GM23338 (cell line): ENCODE data around the gene TTBK2. TPM values are rescaled to one million over a fixed set of nuclear protein-coding genes. Genes with fewer than 3 reads are reported as not detected.

ENCODE experiments used
- ATAC-seq: fragments of 200-7000 bp; cut with Tn5 transposase; 3 replicates; pipeline ENCODE4 v1.9.1; 2020
- DNase-seq: peaks from one replicate; pipeline ENCODE4 v3.0.0-alpha.2; 2015; ENCODE audit warnings: low spot score
- H2AFZ ChIP-seq: fragments of 200-600 bp; sonication (generic); 2 replicates; pipeline ENCODE4 v1.8.0; 2016; ENCODE audit warnings: antibody characterized with exemption, mild to moderate bottlenecking, moderate library complexity
- H3F3A ChIP-seq: fragments of 200-600 bp; sonication (generic); replicated peaks from 2 replicates; pipeline ENCODE4 v1.8.0; 2017; ENCODE audit warnings: antibody characterized with exemption, mixed run types, low read depth
- H3K27ac ChIP-seq: fragments of 200-600 bp; sonication (generic); 2 replicates; pipeline ENCODE4 v1.6.1; 2016; ENCODE audit warnings: low read depth
- H3K27me3 ChIP-seq: fragments of 200-600 bp; sonication (generic); 2 replicates; pipeline ENCODE4 v1.8.0; 2016; ENCODE audit warnings: mild to moderate bottlenecking, mixed run types, moderate library complexity; ENCODE audit not compliant: insufficient read depth
- H3K36me3 ChIP-seq: fragments of 200-600 bp; sonication (generic); 2 replicates; pipeline ENCODE4 v1.8.0; 2016; ENCODE audit warnings: mild to moderate bottlenecking; ENCODE audit not compliant: insufficient read depth
- H3K4me1 ChIP-seq: fragments of 200-600 bp; sonication (generic); 2 replicates; pipeline ENCODE4 v1.8.0; 2016; ENCODE audit warnings: mild to moderate bottlenecking, moderate library complexity; ENCODE audit not compliant: insufficient read depth
- H3K4me2 ChIP-seq: fragments of 200-600 bp; sonication (generic); 2 replicates; pipeline ENCODE4 v1.7.1; 2017; ENCODE audit warnings: mixed run types
- H3K4me3 ChIP-seq: fragments of 200-600 bp; sonication (generic); 2 replicates; pipeline ENCODE4 v1.6.1; 2016; ENCODE audit warnings: mixed run types
- H3K79me2 ChIP-seq: fragments of 200-600 bp; sonication (generic); replicated peaks from 2 replicates; pipeline ENCODE4 v1.8.0; 2017; ENCODE audit warnings: mild to moderate bottlenecking; ENCODE audit not compliant: insufficient read depth
- H3K9me2 ChIP-seq: fragments of 200-600 bp; sonication (generic); 2 replicates; pipeline ENCODE4 v1.8.0; 2017; ENCODE audit not compliant: insufficient read depth
- H4K20me1 ChIP-seq: fragments of 200-600 bp; sonication (generic); replicated peaks from 2 replicates; pipeline ENCODE4 v1.8.0; 2017; ENCODE audit warnings: mild to moderate bottlenecking; ENCODE audit not compliant: insufficient read depth
- H3K27ac Mint-ChIP-seq: 2 replicates; pipeline ENCODE4 v1.8.0; 2020; ENCODE audit warnings: inconsistent platforms, mild to moderate bottlenecking, moderate library complexity, mixed read lengths
- H3K27me3 Mint-ChIP-seq: 3 replicates; pipeline ENCODE4 v1.8.0; 2022; ENCODE audit warnings: low read depth, mild to moderate bottlenecking, moderate library complexity, mixed read lengths, inconsistent platforms; ENCODE audit not compliant: insufficient read depth, poor library complexity
- H3K36me3 Mint-ChIP-seq: 3 replicates; pipeline ENCODE4 v1.8.0; 2021; ENCODE audit warnings: low read depth, mild to moderate bottlenecking, inconsistent platforms, moderate library complexity, mixed read lengths
- H3K4me1 Mint-ChIP-seq: 3 replicates; pipeline ENCODE4 v1.8.0; 2020; ENCODE audit warnings: mild to moderate bottlenecking, inconsistent platforms, mixed read lengths
- H3K4me3 Mint-ChIP-seq: 3 replicates; pipeline ENCODE4 v1.8.0; 2021; ENCODE audit warnings: moderate library complexity, mild to moderate bottlenecking, inconsistent platforms, mixed read lengths
- H3K9me3 Mint-ChIP-seq: 3 replicates; pipeline ENCODE4 v1.8.0; 2020; ENCODE audit warnings: moderate library complexity, mild to moderate bottlenecking, inconsistent platforms, mixed read lengths
- POLR2AphosphoS5 ChIP-seq: IDR thresholded peaks from 2 replicates; pipeline ENCODE4 v1.6.1; 2016; ENCODE audit warnings: antibody characterized with exemption, low read depth
- ZNF114 ChIP-seq: fragments of 250-450 bp; sonication (Bioruptor Pico); IDR thresholded peaks from 2 replicates; pipeline ENCODE4 v1.5.0; 2020; ENCODE audit warnings: mild to moderate bottlenecking, moderate library complexity
- polyA plus RNA-seq: library from polyadenylated mRNA; unstranded; fragments of >200 nt; fragmentation: Nextera tagmentation; extraction: Ambion mirVana; gene quantifications from 2 replicates; pipeline ENCODE4 v1.2.1, GENCODE V29; 2016
- total RNA-seq: library from RNA; depleted of rRNA; stranded (reverse); fragments of >200 nt; shearing (Covaris generic); gene quantifications from 2 replicates; pipeline ENCODE4 v1.2.3, GENCODE V29; 2014
- TF ChIP-seq, protein P1 (sequence below): fragments of 250-450 bp; sonication (Bioruptor Pico); IDR thresholded peaks from 2 replicates; pipeline ENCODE4 v1.5.0; 2020; ENCODE audit warnings: mild to moderate bottlenecking, moderate library complexity
- TF ChIP-seq, protein P2 (sequence below), 2 experiments: fragments of 200-600 bp in 1 of 2; sonication (generic) in 1 of 2; conservative IDR thresholded peaks; 2 replicates each; pipeline versions ENCODE4 v1.5.1 to v1.6.1; 2016 to 2017; ENCODE audit warnings: antibody characterized with exemption in 2 of 2, low read depth in 2 of 2, mild to moderate bottlenecking in 2 of 2, moderate library complexity in 1 of 2

TTBK2 gene
- total and polyA plus RNA-seq, 2 experiments from 2014 or later = 5.8 to 15.9 TPM

- TF ChIP-seq, protein P1, sequence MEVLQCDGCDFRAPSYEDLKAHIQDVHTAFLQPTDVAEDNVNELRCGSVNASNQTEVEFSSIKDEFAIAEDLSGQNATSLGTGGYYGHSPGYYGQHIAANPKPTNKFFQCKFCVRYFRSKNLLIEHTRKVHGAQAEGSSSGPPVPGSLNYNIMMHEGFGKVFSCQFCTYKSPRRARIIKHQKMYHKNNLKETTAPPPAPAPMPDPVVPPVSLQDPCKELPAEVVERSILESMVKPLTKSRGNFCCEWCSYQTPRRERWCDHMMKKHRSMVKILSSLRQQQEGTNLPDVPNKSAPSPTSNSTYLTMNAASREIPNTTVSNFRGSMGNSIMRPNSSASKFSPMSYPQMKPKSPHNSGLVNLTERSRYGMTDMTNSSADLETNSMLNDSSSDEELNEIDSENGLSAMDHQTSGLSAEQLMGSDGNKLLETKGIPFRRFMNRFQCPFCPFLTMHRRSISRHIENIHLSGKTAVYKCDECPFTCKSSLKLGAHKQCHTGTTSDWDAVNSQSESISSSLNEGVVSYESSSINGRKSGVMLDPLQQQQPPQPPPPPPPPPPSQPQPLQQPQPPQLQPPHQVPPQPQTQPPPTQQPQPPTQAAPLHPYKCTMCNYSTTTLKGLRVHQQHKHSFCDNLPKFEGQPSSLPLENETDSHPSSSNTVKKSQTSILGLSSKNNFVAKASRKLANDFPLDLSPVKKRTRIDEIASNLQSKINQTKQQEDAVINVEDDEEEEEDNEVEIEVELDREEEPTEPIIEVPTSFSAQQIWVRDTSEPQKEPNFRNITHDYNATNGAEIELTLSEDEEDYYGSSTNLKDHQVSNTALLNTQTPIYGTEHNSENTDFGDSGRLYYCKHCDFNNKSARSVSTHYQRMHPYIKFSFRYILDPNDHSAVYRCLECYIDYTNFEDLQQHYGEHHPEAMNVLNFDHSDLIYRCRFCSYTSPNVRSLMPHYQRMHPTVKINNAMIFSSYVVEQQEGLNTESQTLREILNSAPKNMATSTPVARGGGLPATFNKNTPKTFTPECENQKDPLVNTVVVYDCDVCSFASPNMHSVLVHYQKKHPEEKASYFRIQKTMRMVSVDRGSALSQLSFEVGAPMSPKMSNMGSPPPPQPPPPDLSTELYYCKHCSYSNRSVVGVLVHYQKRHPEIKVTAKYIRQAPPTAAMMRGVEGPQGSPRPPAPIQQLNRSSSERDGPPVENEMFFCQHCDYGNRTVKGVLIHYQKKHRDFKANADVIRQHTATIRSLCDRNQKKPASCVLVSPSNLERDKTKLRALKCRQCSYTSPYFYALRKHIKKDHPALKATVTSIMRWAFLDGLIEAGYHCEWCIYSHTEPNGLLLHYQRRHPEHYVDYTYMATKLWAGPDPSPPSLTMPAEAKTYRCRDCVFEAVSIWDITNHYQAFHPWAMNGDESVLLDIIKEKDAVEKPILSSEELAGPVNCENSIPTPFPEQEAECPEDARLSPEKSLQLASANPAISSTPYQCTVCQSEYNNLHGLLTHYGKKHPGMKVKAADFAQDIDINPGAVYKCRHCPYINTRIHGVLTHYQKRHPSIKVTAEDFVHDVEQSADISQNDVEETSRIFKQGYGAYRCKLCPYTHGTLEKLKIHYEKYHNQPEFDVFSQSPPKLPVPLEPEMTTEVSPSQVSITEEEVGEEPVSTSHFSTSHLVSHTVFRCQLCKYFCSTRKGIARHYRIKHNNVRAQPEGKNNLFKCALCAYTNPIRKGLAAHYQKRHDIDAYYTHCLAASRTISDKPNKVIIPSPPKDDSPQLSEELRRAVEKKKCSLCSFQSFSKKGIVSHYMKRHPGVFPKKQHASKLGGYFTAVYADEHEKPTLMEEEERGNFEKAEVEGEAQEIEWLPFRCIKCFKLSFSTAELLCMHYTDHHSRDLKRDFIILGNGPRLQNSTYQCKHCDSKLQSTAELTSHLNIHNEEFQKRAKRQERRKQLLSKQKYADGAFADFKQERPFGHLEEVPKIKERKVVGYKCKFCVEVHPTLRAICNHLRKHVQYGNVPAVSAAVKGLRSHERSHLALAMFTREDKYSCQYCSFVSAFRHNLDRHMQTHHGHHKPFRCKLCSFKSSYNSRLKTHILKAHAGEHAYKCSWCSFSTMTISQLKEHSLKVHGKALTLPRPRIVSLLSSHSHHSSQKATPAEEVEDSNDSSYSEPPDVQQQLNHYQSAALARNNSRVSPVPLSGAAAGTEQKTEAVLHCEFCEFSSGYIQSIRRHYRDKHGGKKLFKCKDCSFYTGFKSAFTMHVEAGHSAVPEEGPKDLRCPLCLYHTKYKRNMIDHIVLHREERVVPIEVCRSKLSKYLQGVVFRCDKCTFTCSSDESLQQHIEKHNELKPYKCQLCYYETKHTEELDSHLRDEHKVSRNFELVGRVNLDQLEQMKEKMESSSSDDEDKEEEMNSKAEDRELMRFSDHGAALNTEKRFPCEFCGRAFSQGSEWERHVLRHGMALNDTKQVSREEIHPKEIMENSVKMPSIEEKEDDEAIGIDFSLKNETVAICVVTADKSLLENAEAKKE (CRISPR knock-in tag) = no peak
Measured at GRCh38 chr15:42848846-42849245, 71.7 kb downstream of the TTBK2 start (continued).

DNA sequence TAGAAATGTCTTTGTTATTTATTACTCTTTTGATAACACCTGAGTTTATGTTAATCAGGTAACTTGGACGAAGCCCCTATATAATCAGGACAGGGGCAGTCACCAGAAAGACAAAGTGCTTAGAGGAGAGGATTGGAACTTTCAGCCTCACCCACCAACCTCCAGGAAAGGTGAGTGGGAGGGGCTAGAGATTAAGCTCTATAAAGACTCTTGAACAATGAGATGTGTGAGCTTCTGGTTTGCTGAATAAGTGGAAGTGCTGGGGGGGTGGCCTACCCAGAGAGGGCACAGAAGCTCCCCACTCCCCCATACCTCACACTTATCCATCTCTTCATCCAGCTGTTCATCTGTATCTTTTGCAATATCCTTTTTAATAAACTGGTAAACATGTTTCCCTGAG, 73.9 kb downstream of the TTBK2 start:
- Mint-ChIP-seq H3K27ac (no peak overlapping the region), H3K27me3 (peaks cover 3% of the 10 kb centered on the region), H3K4me1 (no peaks in the 10 kb centered on the region; the same call in 1 of the 3 replicates), H3K36me3 (peaks cover 8% of the 10 kb centered on the region; the same call in 2 of the 3 replicates), H3K9me3 (peaks cover 5% of the 10 kb centered on the region; the same call in 1 of the 3 replicates), H3K4me3 (no peak overlapping the region)
- Histone ChIP-seq H3K79me2 (no peaks in the 10 kb centered on the region), H3K4me2 (no peak overlapping the region), H2AFZ (no peak overlapping the region), H3K4me3 (no peak overlapping the region), H3K4me1 (no peaks in the 10 kb centered on the region), H3K27ac (no peak overlapping the region), H3K27me3 (no peaks in the 10 kb centered on the region), H3F3A (no peaks in the 10 kb centered on the region), H3K9me2 (no peaks in the 10 kb centered on the region), H4K20me1 (no peaks in the 10 kb centered on the region), H3K36me3 (peaks cover 3% of the 10 kb centered on the region)
- DNase-seq (peak; percentile 26), ATAC-seq (peak; percentile 56; the same call in 2 of the 3 replicates)
- no peak for TF ChIP-seq POLR2AphosphoS5
- TF ChIP-seq, protein P2, sequence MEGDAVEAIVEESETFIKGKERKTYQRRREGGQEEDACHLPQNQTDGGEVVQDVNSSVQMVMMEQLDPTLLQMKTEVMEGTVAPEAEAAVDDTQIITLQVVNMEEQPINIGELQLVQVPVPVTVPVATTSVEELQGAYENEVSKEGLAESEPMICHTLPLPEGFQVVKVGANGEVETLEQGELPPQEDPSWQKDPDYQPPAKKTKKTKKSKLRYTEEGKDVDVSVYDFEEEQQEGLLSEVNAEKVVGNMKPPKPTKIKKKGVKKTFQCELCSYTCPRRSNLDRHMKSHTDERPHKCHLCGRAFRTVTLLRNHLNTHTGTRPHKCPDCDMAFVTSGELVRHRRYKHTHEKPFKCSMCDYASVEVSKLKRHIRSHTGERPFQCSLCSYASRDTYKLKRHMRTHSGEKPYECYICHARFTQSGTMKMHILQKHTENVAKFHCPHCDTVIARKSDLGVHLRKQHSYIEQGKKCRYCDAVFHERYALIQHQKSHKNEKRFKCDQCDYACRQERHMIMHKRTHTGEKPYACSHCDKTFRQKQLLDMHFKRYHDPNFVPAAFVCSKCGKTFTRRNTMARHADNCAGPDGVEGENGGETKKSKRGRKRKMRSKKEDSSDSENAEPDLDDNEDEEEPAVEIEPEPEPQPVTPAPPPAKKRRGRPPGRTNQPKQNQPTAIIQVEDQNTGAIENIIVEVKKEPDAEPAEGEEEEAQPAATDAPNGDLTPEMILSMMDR (conservative IDR thresholded peaks at IDR 0.05; ENCODE audit: low read depth in 2 of 2) = no peak
- TF ChIP-seq ZNF114 (CRISPR knock-in tag) = no peak
